ENCODE results near the gene ZIC4. TPM values are rescaled to one million over a fixed set of nuclear protein-coding genes. Genes with fewer than 3 reads are reported as not detected.

Gene ZIC4
- total RNA-seq, 1 donor from 2014 or later: 6.1 TPM

GRCh38 chr3:147420353-147421183, 14.2 kb upstream of the ZIC4 start:
- peaks cover 44% of the 10 kb centered on the region for H3K4me1 Mint-ChIP-seq
- no peaks in the 10 kb centered on the region for H3K9me3 Mint-ChIP-seq
- no peak for TF ChIP-seq CTCF (conservative IDR thresholded peaks at IDR 0.05)
- DNase-seq (ENCODE audit: low read depth, low spot score): no peak
- peaks cover 100% of the 10 kb centered on the region for H3K27me3 Mint-ChIP-seq (ENCODE audit: low read depth)
- no peaks in the 10 kb centered on the region for H3K36me3 Mint-ChIP-seq (ENCODE audit: low read depth)
- H3K27ac Mint-ChIP-seq (ENCODE audit: unreplicated experiment): no peak overlapping the region
- H3K4me3 Mint-ChIP-seq: peak overlapping the region; percentile 51

GRCh38 chr3:147419781-147420224, 13.5 kb upstream of the ZIC4 start:
- Mint-ChIP-seq H3K4me1 (peaks cover 44% of the 10 kb centered on the region), H3K27me3 (ENCODE audit: low read depth) (peaks cover 100% of the 10 kb centered on the region), H3K9me3 (no peaks in the 10 kb centered on the region), H3K4me3 (peak overlapping the region; percentile 51), H3K36me3 (ENCODE audit: low read depth) (peaks cover 1% of the 10 kb centered on the region), H3K27ac (ENCODE audit: unreplicated experiment) (no peak overlapping the region)
- DNase-seq (ENCODE audit: low read depth, low spot score): no peak
- no peak for TF ChIP-seq CTCF (conservative IDR thresholded peaks at IDR 0.05)

GRCh38 chr3:147418808-147419701, 12.7 kb upstream of the ZIC4 start:
- peaks cover 50% of the 10 kb centered on the region for H3K4me1 Mint-ChIP-seq
- no peak for TF ChIP-seq CTCF (conservative IDR thresholded peaks at IDR 0.05)
- H3K36me3 Mint-ChIP-seq (ENCODE audit: low read depth): peaks cover 7% of the 10 kb centered on the region
- DNase-seq (ENCODE audit: low read depth, low spot score): peak; percentile 79
- peak overlapping the region; percentile 24 for H3K27ac Mint-ChIP-seq (ENCODE audit: unreplicated experiment)
- H3K27me3 Mint-ChIP-seq (ENCODE audit: low read depth): peaks cover 100% of the 10 kb centered on the region
- H3K4me3 Mint-ChIP-seq: peak overlapping the region; percentile 84
- no peaks in the 10 kb centered on the region for H3K9me3 Mint-ChIP-seq

- peaks cover 99% of the 10 kb centered on the region for H3K27me3 Mint-ChIP-seq (ENCODE audit: low read depth)
- H3K4me3 Mint-ChIP-seq: peak overlapping the region; percentile 84
- H3K4me1 Mint-ChIP-seq: peaks cover 48% of the 10 kb centered on the region
Measured at GRCh38 chr3:147418371-147418781, 12.0 kb upstream of the ZIC4 start.

More at GRCh38 chr3:147418371-147418781, 12.0 kb upstream of the ZIC4 start:
- Mint-ChIP-seq H3K27ac (ENCODE audit: unreplicated experiment) (peak overlapping the region; percentile 24), H3K36me3 (ENCODE audit: low read depth) (peaks cover 9% of the 10 kb centered on the region), H3K9me3 (no peaks in the 10 kb centered on the region)
- no peak for TF ChIP-seq CTCF (conservative IDR thresholded peaks at IDR 0.05)
- no peak for DNase-seq (ENCODE audit: low read depth, low spot score)

All from neural crest cell (in vitro differentiated cells).